NCI-H82 treated with DMSO at 0.1 percent for 48 hours (cell line): Measurements from ENCODE around the gene CKAP2.
"Not testable (repeated sequence)": the region's sequence is repeated elsewhere in the genome, so short reads cannot be mapped to it uniquely, and the experiment has no call there.

Experiments used
- DNase-seq: peaks from one replicate; lab custom pipeline; 2025; ENCODE audit not compliant: unreplicated experiment; lab: John Stamatoyannopoulos, UW

The CKAP2 gene

GRCh38 chr13:52450793-52451116, 4.5 kb upstream of the CKAP2 start:
- no peak for DNase-seq

- DNase-seq = no peak
Measured at GRCh38 chr13:52451135-52451804, 4.0 kb upstream of the CKAP2 start.

GRCh38 chr13:52452470-52452869, 2.8 kb upstream of the CKAP2 start:
- DNase-seq = no peak

GRCh38 chr13:52454459-52454819, 839 bp upstream of the CKAP2 start:
- peak; percentile 26 for DNase-seq

- DNase-seq = peak; percentile 76
Measured at GRCh38 chr13:52455677-52456041, 381 bp downstream of the CKAP2 start.

GRCh38 chr13:52459668-52460067, 4.4 kb downstream of the CKAP2 start:
- no peak for DNase-seq

- no peak for DNase-seq
Measured at GRCh38 chr13:52461265-52461664, 6.0 kb downstream of the CKAP2 start.

- DNase-seq = no peak
Measured at GRCh38 chr13:52463526-52463925, 8.2 kb downstream of the CKAP2 start.

- not testable (repeated sequence) for DNase-seq
Measured at GRCh38 chr13:52468487-52468886, 13.2 kb downstream of the CKAP2 start.

GRCh38 chr13:52480677-52481428, 25.6 kb downstream of the CKAP2 start:
- DNase-seq = not testable (repeated sequence)

- not testable (repeated sequence) for DNase-seq
Measured at GRCh38 chr13:52487078-52487477, 31.8 kb downstream of the CKAP2 start.

- DNase-seq = not testable (repeated sequence)
Measured at GRCh38 chr13:52488763-52489162, 33.5 kb downstream of the CKAP2 start.

- DNase-seq = not testable (repeated sequence)
Measured at GRCh38 chr13:52491015-52491414, 35.7 kb downstream of the CKAP2 start.

- DNase-seq = not testable (repeated sequence)
Measured at GRCh38 chr13:52494241-52494640, 39.0 kb downstream of the CKAP2 start.

GRCh38 chr13:52497979-52498378, 42.7 kb downstream of the CKAP2 start:
- DNase-seq = not testable (repeated sequence)

GRCh38 chr13:52502277-52502676, 47.0 kb downstream of the CKAP2 start:
- DNase-seq = not testable (repeated sequence)

- not testable (repeated sequence) for DNase-seq
Measured at GRCh38 chr13:52505843-52506242, 50.6 kb downstream of the CKAP2 start.

GRCh38 chr13:52509532-52509931, 54.3 kb downstream of the CKAP2 start:
- not testable (repeated sequence) for DNase-seq

GRCh38 chr13:52510221-52510797, 55.0 kb downstream of the CKAP2 start:
- DNase-seq = not testable (repeated sequence)

- DNase-seq = not testable (repeated sequence)
Measured at GRCh38 chr13:52511598-52511997, 56.3 kb downstream of the CKAP2 start.

- DNase-seq = not testable (repeated sequence)
Measured at GRCh38 chr13:52513957-52514596, 58.8 kb downstream of the CKAP2 start.

- not testable (repeated sequence) for DNase-seq
Measured at GRCh38 chr13:52523323-52523722, 68.0 kb downstream of the CKAP2 start.
